ENCODE results near the gene HNRNPDL. TPM values are rescaled to one million over a fixed set of nuclear protein-coding genes. Genes with fewer than 3 reads are reported as not detected.

The HNRNPDL gene
- total and polyA plus RNA-seq, 2 donors (not counting 1 experiment from before 2014, with no cell fraction given) = 296 to 370 TPM

DNA sequence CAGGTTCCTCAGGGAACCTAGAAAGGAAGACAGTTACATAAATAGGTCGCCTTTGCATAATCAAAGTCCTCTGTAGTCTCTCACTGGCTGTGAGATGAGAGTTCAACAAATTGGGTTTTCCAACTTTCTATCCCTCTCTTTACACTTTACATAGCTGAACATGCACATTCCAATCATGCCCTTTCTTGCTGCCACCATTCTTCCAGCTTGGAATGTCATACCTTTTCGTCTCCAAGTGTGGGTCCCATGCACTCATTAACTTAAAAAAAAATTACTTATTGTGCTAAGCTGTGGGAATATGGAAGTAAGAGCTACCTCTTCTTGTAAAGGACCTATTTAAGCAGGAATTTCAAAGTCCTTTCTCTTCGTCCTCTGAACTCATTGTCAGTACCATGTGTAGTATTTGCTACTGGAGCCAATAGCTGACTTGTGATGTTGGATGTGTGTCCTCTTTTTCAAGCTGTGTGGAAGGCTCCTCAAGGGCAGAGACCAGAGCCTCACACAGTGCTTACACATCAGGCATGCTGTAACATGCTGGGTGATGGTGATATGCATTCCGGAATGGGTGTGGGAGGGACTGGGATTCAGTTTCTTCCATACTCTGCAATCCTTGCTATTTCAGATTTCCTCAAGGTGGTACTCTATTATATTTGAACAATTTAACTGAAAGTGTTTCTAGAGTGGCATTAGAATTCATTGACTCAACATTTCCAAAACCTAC lies 7.2 kb upstream of the HNRNPDL start:
- DNase-seq (no peak), ATAC-seq (ENCODE audit: low read depth) (no peak)
- Histone ChIP-seq H3K79me2 (ENCODE audit: control insufficient read depth, insufficient read depth, low read length) (peaks cover 99% of the 10 kb centered on the region), H3K4me3 (ENCODE audit: control extremely low read depth in 1 of 5, extremely low read depth in 1 of 5, insufficient read depth in 1 of 5, low read depth in 2 of 5, low read length in 4 of 5) (no peak overlapping the region), H3K9me3 (ENCODE audit: control extremely low read depth in 1 of 3, control insufficient read depth in 2 of 3, insufficient read depth in 1 of 3, low read length in 2 of 3) (no peaks in the 10 kb centered on the region), H2AFZ (ENCODE audit: insufficient read depth, low read depth, low read length, poor library complexity, severe bottlenecking) (no peak overlapping the region), H4K20me1 (ENCODE audit: control insufficient read depth, insufficient read depth, low read length, poor library complexity, severe bottlenecking) (peaks cover 60% of the 10 kb centered on the region), H3K4me2 (replicated peaks; ENCODE audit: low read depth, low read length, poor library complexity, severe bottlenecking) (no peak overlapping the region), H3K4me1 (ENCODE audit: control insufficient read depth in 2 of 2, insufficient read depth in 2 of 2, low read length in 2 of 2) (peaks cover 0 to 4% of the 10 kb centered on the region in 2 donors), H3K36me3 (replicated peaks in 1 of 2; ENCODE audit: control extremely low read depth in 1 of 2, control insufficient read depth in 1 of 2, extremely low read depth in 1 of 2, insufficient read depth in 2 of 2, low read length in 1 of 2) (peaks cover 0 to 15% of the 10 kb centered on the region in 2 experiments), H3K27ac (ENCODE audit: low read length in 2 of 2) (no peak overlapping the region), H3K9ac (ENCODE audit: low read length) (no peak overlapping the region), H3K27me3 (replicated peaks in 1 of 4; ENCODE audit: control extremely low read depth in 1 of 4, control insufficient read depth in 3 of 4, insufficient read depth in 4 of 4, low read length in 3 of 4) (no peaks in the 10 kb centered on the region)
- TF ChIP-seq, protein P1, sequence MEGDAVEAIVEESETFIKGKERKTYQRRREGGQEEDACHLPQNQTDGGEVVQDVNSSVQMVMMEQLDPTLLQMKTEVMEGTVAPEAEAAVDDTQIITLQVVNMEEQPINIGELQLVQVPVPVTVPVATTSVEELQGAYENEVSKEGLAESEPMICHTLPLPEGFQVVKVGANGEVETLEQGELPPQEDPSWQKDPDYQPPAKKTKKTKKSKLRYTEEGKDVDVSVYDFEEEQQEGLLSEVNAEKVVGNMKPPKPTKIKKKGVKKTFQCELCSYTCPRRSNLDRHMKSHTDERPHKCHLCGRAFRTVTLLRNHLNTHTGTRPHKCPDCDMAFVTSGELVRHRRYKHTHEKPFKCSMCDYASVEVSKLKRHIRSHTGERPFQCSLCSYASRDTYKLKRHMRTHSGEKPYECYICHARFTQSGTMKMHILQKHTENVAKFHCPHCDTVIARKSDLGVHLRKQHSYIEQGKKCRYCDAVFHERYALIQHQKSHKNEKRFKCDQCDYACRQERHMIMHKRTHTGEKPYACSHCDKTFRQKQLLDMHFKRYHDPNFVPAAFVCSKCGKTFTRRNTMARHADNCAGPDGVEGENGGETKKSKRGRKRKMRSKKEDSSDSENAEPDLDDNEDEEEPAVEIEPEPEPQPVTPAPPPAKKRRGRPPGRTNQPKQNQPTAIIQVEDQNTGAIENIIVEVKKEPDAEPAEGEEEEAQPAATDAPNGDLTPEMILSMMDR (IDR thresholded peaks at IDR 0.05) = no peak
- no peak for TF ChIP-seq EZH2 (IDR thresholded peaks at IDR 0.05; ENCODE audit: borderline replicate concordance, insufficient read depth, low read depth, low read length, poor library complexity, severe bottlenecking)
- H3K27ac Mint-ChIP-seq = no peak overlapping the region
- CTCF ChIA-PET = interaction anchor here (0.6 to 1.1 kb wide), 2 partner anchors 8 to 455 kb away, joined by 3 to 4 read pairs; partner anchors contain the start of gene HNRNPDL
- WGBS (ENCODE audit: insufficient coverage) = no CpG with 5 or more reads among the region's 4 CpGs
- H3K4me3 Mint-ChIP-seq = no peak overlapping the region
- POLR2A ChIA-PET = no interaction called here
- no peaks in the 10 kb centered on the region for H3K27me3 Mint-ChIP-seq
- intact Hi-C loops (cut with micrococcal nuclease) = no loop called here
- peaks cover 57% of the 10 kb centered on the region for H3K4me1 Mint-ChIP-seq
- no peaks in the 10 kb centered on the region for H3K9me3 Mint-ChIP-seq (ENCODE audit: insufficient read depth)

DNA sequence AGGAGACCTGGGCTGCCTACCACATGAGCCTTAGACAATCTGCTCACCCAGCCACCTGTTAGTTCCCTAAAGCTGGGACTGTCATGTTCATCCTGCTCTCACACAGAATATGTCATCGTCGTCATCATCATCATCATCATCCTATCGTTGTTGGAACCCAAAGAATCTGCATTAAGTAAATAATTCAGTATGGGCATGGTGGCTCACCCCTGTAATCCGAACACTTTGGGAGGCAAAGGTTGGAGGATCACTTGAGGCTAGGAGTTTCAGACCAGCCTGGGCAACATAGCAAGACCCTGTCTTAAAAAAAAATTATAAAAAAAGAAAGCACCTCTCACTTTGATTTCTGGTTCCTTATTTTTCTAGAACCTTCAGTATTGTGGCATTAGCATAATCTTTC lies 6.5 kb upstream of the HNRNPDL start:
- no peak overlapping the region for H3K4me2 ChIP-seq (replicated peaks; ENCODE audit: low read depth, low read length, poor library complexity, severe bottlenecking)
- H3K4me1 Mint-ChIP-seq = peaks cover 56% of the 10 kb centered on the region

More for the DNA sequence above, 6.5 kb upstream of the HNRNPDL start:
- Histone ChIP-seq H3K36me3 (replicated peaks in 1 of 2; ENCODE audit: control extremely low read depth in 1 of 2, control insufficient read depth in 1 of 2, extremely low read depth in 1 of 2, insufficient read depth in 2 of 2, low read length in 1 of 2) (peaks cover 0 to 15% of the 10 kb centered on the region in 2 experiments), H2AFZ (ENCODE audit: insufficient read depth, low read depth, low read length, poor library complexity, severe bottlenecking) (no peak overlapping the region), H3K4me3 (ENCODE audit: control extremely low read depth in 1 of 5, extremely low read depth in 1 of 5, insufficient read depth in 1 of 5, low read depth in 2 of 5, low read length in 4 of 5) (no peak overlapping the region), H3K27me3 (replicated peaks in 1 of 4; ENCODE audit: control extremely low read depth in 1 of 4, control insufficient read depth in 3 of 4, insufficient read depth in 4 of 4, low read length in 3 of 4) (no peaks in the 10 kb centered on the region), H3K9me3 (ENCODE audit: control extremely low read depth in 1 of 3, control insufficient read depth in 2 of 3, insufficient read depth in 1 of 3, low read length in 2 of 3) (no peaks in the 10 kb centered on the region), H3K9ac (ENCODE audit: low read length) (no peak overlapping the region), H4K20me1 (ENCODE audit: control insufficient read depth, insufficient read depth, low read length, poor library complexity, severe bottlenecking) (peaks cover 55% of the 10 kb centered on the region), H3K4me1 (ENCODE audit: control insufficient read depth in 2 of 2, insufficient read depth in 2 of 2, low read length in 2 of 2) (peaks cover 0 to 7% of the 10 kb centered on the region in 2 donors), H3K27ac (ENCODE audit: low read length in 2 of 2) (no peak overlapping the region), H3K79me2 (ENCODE audit: control insufficient read depth, insufficient read depth, low read length) (peaks cover 99% of the 10 kb centered on the region)
- no peaks in the 10 kb centered on the region for H3K9me3 Mint-ChIP-seq (ENCODE audit: insufficient read depth)
- POLR2A ChIA-PET = no interaction called here
- ATAC-seq (ENCODE audit: low read depth) = no peak
- no peak for DNase-seq
- CTCF ChIA-PET = no interaction called here
- no peak overlapping the region for H3K4me3 Mint-ChIP-seq
- TF ChIP-seq EZH2 (IDR thresholded peaks at IDR 0.05; ENCODE audit: borderline replicate concordance, insufficient read depth, low read depth, low read length, poor library complexity, severe bottlenecking) = no peak
- H3K27me3 Mint-ChIP-seq = no peaks in the 10 kb centered on the region
- intact Hi-C loops (cut with micrococcal nuclease) = no loop called here
- no CpG with 5 or more reads among the region's 4 CpGs for WGBS (ENCODE audit: insufficient coverage)
- H3K27ac Mint-ChIP-seq = no peak overlapping the region

Measured in B cell (primary cell).